Endothelial cell (in vitro differentiated cells): ENCODE results near the gene GLOD4. TPM values are rescaled to one million over a fixed set of nuclear protein-coding genes. Genes with fewer than 3 reads are reported as not detected.

ENCODE experiments used
- DNase-seq: peaks from one replicate; pipeline ENCODE4 v3.0.0; 2021; ENCODE audit warnings: low spot score
- H3K27ac Mint-ChIP-seq: one replicate; pipeline ENCODE4 v1.8.0; 2021; ENCODE audit warnings: mixed read lengths, inconsistent platforms; ENCODE audit not compliant: unreplicated experiment
- H3K27me3 Mint-ChIP-seq: one replicate; pipeline ENCODE4 v1.8.0; 2021; ENCODE audit warnings: mild to moderate bottlenecking, moderate library complexity, mixed read lengths, inconsistent platforms; ENCODE audit not compliant: unreplicated experiment
- H3K36me3 Mint-ChIP-seq: one replicate; pipeline ENCODE4 v1.8.0; 2021; ENCODE audit warnings: mild to moderate bottlenecking, low read depth, mixed read lengths, inconsistent platforms; ENCODE audit not compliant: unreplicated experiment
- H3K4me1 Mint-ChIP-seq: one replicate; pipeline ENCODE4 v1.8.0; 2021; ENCODE audit warnings: mild to moderate bottlenecking, mixed read lengths, inconsistent platforms; ENCODE audit not compliant: unreplicated experiment
- H3K4me3 Mint-ChIP-seq: one replicate; pipeline ENCODE4 v1.8.0; 2021; ENCODE audit warnings: mild to moderate bottlenecking, mixed read lengths, inconsistent platforms; ENCODE audit not compliant: unreplicated experiment
- H3K9me3 Mint-ChIP-seq: one replicate; pipeline ENCODE4 v1.8.0; 2021; ENCODE audit warnings: mixed read lengths, inconsistent platforms; ENCODE audit not compliant: unreplicated experiment
- CTCF ChIP-seq: fragments of 200-600 bp; sonication (generic); IDR thresholded peaks from one replicate; pipeline ENCODE4 v1.5.0; 2021; ENCODE audit warnings: antibody characterized with exemption; ENCODE audit not compliant: unreplicated experiment
- total RNA-seq: library from RNA; stranded (reverse); fragmentation: NEBNext Ultra II Directional; extraction: Animal tissue kit (Norgen Biotek cat#: 25700); gene quantifications from one replicate; pipeline ENCODE4 v1.2.1, GENCODE V29; 2021; ENCODE audit not compliant: unreplicated experiment

Gene GLOD4
- total RNA-seq, 1 donor from 2014 or later = 93.9 TPM

- Mint-ChIP-seq H3K27ac (no peak overlapping the region), H3K9me3 (no peaks in the 10 kb centered on the region), H3K36me3 (peaks cover 6% of the 10 kb centered on the region), H3K27me3 (peaks cover 2% of the 10 kb centered on the region), H3K4me3 (no peak overlapping the region), H3K4me1 (peaks cover 7% of the 10 kb centered on the region)
- DNase-seq = no peak
- no peak for TF ChIP-seq CTCF
Measured at GRCh38 chr17:826778-827177, 44.7 kb upstream of the GLOD4 start.

- no peak overlapping the region for H3K27ac Mint-ChIP-seq
- H3K4me1 Mint-ChIP-seq = peaks cover 4% of the 10 kb centered on the region
- H3K36me3 Mint-ChIP-seq = peaks cover 4% of the 10 kb centered on the region
- no peaks in the 10 kb centered on the region for H3K9me3 Mint-ChIP-seq
- TF ChIP-seq CTCF = no peak
- no peak overlapping the region for H3K4me3 Mint-ChIP-seq
- peaks cover 2% of the 10 kb centered on the region for H3K27me3 Mint-ChIP-seq
- no peak for DNase-seq
Measured at GRCh38 chr17:825216-825615, 43.1 kb upstream of the GLOD4 start.

GRCh38 chr17:824378-824777 is 42.3 kb upstream of the GLOD4 start:
- no peak for TF ChIP-seq CTCF
- peaks cover 6% of the 10 kb centered on the region for H3K36me3 Mint-ChIP-seq
- H3K27me3 Mint-ChIP-seq = peaks cover 2% of the 10 kb centered on the region
- no peak for DNase-seq
- H3K9me3 Mint-ChIP-seq = no peaks in the 10 kb centered on the region
- H3K27ac Mint-ChIP-seq = no peak overlapping the region
- no peaks in the 10 kb centered on the region for H3K4me1 Mint-ChIP-seq
- H3K4me3 Mint-ChIP-seq = no peak overlapping the region

GRCh38 chr17:823501-823902 is 41.4 kb upstream of the GLOD4 start:
- TF ChIP-seq CTCF = no peak
- Mint-ChIP-seq H3K4me1 (no peaks in the 10 kb centered on the region), H3K4me3 (no peak overlapping the region), H3K27ac (no peak overlapping the region), H3K9me3 (no peaks in the 10 kb centered on the region), H3K36me3 (peaks cover 6% of the 10 kb centered on the region), H3K27me3 (peaks cover 2% of the 10 kb centered on the region)
- DNase-seq = no peak

- no peak overlapping the region for H3K27ac Mint-ChIP-seq
- H3K36me3 Mint-ChIP-seq = peaks cover 9% of the 10 kb centered on the region
- H3K4me1 Mint-ChIP-seq = no peaks in the 10 kb centered on the region
- no peak overlapping the region for H3K4me3 Mint-ChIP-seq
- DNase-seq = no peak
- H3K9me3 Mint-ChIP-seq = no peaks in the 10 kb centered on the region
- peaks cover 2% of the 10 kb centered on the region for H3K27me3 Mint-ChIP-seq
- TF ChIP-seq CTCF = no peak
Measured at GRCh38 chr17:819251-819650, 37.2 kb upstream of the GLOD4 start.
